Measurements from ENCODE around the gene NBAS.

DNA sequence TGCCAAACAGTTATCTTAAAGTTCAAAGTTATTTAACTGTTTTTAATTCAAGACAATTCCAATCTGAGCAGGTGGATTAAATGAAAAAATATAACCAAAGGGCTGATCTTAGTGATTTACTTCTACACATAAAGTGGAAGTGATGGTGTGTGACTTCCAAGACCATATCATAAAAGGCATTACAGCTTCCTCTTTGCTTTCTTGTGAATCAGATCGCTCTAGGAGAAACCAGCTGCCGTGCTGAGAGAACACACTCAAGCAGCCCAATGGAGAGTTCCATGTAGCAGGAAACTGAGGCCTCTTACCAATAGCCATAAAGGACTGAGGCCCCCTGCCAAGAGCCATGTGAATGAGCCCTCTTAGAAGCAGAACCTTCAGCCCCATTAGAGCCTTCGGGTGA is 197.4 kb downstream of the NBAS start:
- TF ChIP-seq POLR2A (IDR thresholded peaks at IDR 0.05; ENCODE audit: low read length) (no peak), GATA1 (IDR thresholded peaks at IDR 0.05; ENCODE audit: low read depth, low read length) (no peak)
